Vagina (tissue), 2 donors: ENCODE data around the gene PTPRG.

Source experiments
- CTCF ChIP-seq, 3 experiments: fragments of 450-650 bp in 2 of 3; fragments of 200-600 bp in 1 of 3; sonication (generic) in 1 of 3; IDR thresholded peaks; one replicate each; pipeline ENCODE4 v1.5.1; 2017 to 2019; ENCODE audit warnings: antibody characterized with exemption in 3 of 3, mild to moderate bottlenecking in 2 of 3, moderate library complexity in 2 of 3
- POLR2A ChIP-seq, 2 donors: fragments of 450-650 bp; IDR thresholded peaks; one replicate each; pipeline ENCODE4 v1.6.1; 2017; ENCODE audit warnings: antibody characterized with exemption in 2 of 2, mild to moderate bottlenecking in 2 of 2, moderate library complexity in 2 of 2
- POLR2AphosphoS5 ChIP-seq, 2 donors: sonication (generic); formaldehyde crosslinking; IDR thresholded peaks; one replicate each; pipeline ENCODE4 v1.9.0; 2017; ENCODE audit warnings: antibody characterized with exemption in 2 of 2, mild to moderate bottlenecking in 2 of 2, low read depth in 1 of 2; ENCODE audit not compliant: insufficient read depth in 1 of 2

GRCh38 chr3:61924991-61925390, 363.6 kb downstream of the PTPRG start:
- TF ChIP-seq CTCF (IDR thresholded peaks at IDR 0.05) (no peak), POLR2AphosphoS5 (IDR thresholded peaks at IDR 0.05; ENCODE audit: insufficient read depth in 1 of 2, low read depth in 1 of 2) (no peak), POLR2A (IDR thresholded peaks at IDR 0.05) (no peak)
